ENCODE measurements around the gene FOXI1. TPM values are rescaled to one million over a fixed set of nuclear protein-coding genes. Genes with fewer than 3 reads are reported as not detected.

The FOXI1 gene
- total and polyA plus RNA-seq, 2 experiments from 2014 or later: not detected

- H3K9me2 ChIP-seq (replicated peaks; ENCODE audit: insufficient read depth): no peaks in the 10 kb centered on the region
- H3K4me1 ChIP-seq (ENCODE audit: insufficient read depth): no peaks in the 10 kb centered on the region
- H4K20me1 ChIP-seq (ENCODE audit: insufficient read depth, poor library complexity, severe bottlenecking): no peaks in the 10 kb centered on the region
- no peak overlapping the region for H3K27ac ChIP-seq
- H3K79me2 ChIP-seq: no peaks in the 10 kb centered on the region
- 93% methylated on average over 2 of the region's 2 CpGs for WGBS (ENCODE audit: low lambda C conversion rate, missing lambda C conversion rate)
- TF ChIP-seq EZH2 (IDR thresholded peaks at IDR 0.05; ENCODE audit: borderline replicate concordance): no peak
- no peak for TF ChIP-seq EZH2phosphoT487 (IDR thresholded peaks at IDR 0.05; ENCODE audit: low read depth, severe bottlenecking, unreplicated experiment)
- TF ChIP-seq CTCF (IDR thresholded peaks at IDR 0.05; ENCODE audit: poor library complexity): no peak
- no peaks in the 10 kb centered on the region for H3K9me3 ChIP-seq (ENCODE audit: low read depth)
- no peaks in the 10 kb centered on the region for H3K36me3 ChIP-seq (replicated peaks; ENCODE audit: insufficient read depth, low read depth)
- H3K4me3 ChIP-seq: no peak overlapping the region
- H2AFZ ChIP-seq: no peak overlapping the region
- H3K4me2 ChIP-seq: no peak overlapping the region
- no peak for DNase-seq (ENCODE audit: low spot score)
- no peaks in the 10 kb centered on the region for H3K27me3 ChIP-seq
Measured at GRCh38 chr5:170115925-170116324, 10.2 kb downstream of the FOXI1 start.

- Histone ChIP-seq H3K79me2 (no peaks in the 10 kb centered on the region), H4K20me1 (ENCODE audit: insufficient read depth, poor library complexity, severe bottlenecking) (no peaks in the 10 kb centered on the region), H2AFZ (no peak overlapping the region), H3K9me2 (replicated peaks; ENCODE audit: insufficient read depth) (no peaks in the 10 kb centered on the region), H3K4me1 (ENCODE audit: insufficient read depth) (no peaks in the 10 kb centered on the region), H3K4me2 (no peak overlapping the region), H3K27me3 (no peaks in the 10 kb centered on the region), H3K36me3 (replicated peaks; ENCODE audit: insufficient read depth, low read depth) (no peaks in the 10 kb centered on the region), H3K4me3 (no peak overlapping the region), H3K9me3 (ENCODE audit: low read depth) (no peaks in the 10 kb centered on the region), H3K27ac (no peak overlapping the region)
- TF ChIP-seq CTCF (IDR thresholded peaks at IDR 0.05; ENCODE audit: poor library complexity) (no peak), EZH2phosphoT487 (IDR thresholded peaks at IDR 0.05; ENCODE audit: low read depth, severe bottlenecking, unreplicated experiment) (no peak)
- WGBS (ENCODE audit: low lambda C conversion rate, missing lambda C conversion rate): 95% methylated on average over 2 of the region's 2 CpGs
- no peak for DNase-seq (ENCODE audit: low spot score)
Measured at GRCh38 chr5:170117736-170118135, 12.0 kb downstream of the FOXI1 start.

- H3K27me3 ChIP-seq: no peaks in the 10 kb centered on the region
- no peak overlapping the region for H3K4me3 ChIP-seq
- 84% methylated on average over 2 of the region's 2 CpGs for WGBS (ENCODE audit: low lambda C conversion rate, missing lambda C conversion rate)
- H3K4me1 ChIP-seq (ENCODE audit: insufficient read depth): no peaks in the 10 kb centered on the region
- no peaks in the 10 kb centered on the region for H3K36me3 ChIP-seq (replicated peaks; ENCODE audit: insufficient read depth, low read depth)
- no peak overlapping the region for H2AFZ ChIP-seq
- H4K20me1 ChIP-seq (ENCODE audit: insufficient read depth, poor library complexity, severe bottlenecking): no peaks in the 10 kb centered on the region
- H3K9me2 ChIP-seq (replicated peaks; ENCODE audit: insufficient read depth): no peaks in the 10 kb centered on the region
- no peaks in the 10 kb centered on the region for H3K79me2 ChIP-seq
- H3K9me3 ChIP-seq (ENCODE audit: low read depth): no peaks in the 10 kb centered on the region
- H3K27ac ChIP-seq: no peak overlapping the region
- no peak overlapping the region for H3K4me2 ChIP-seq
- no peak for DNase-seq (ENCODE audit: low spot score)
- TF ChIP-seq CTCF (IDR thresholded peaks at IDR 0.05; ENCODE audit: poor library complexity) (no peak), EZH2phosphoT487 (IDR thresholded peaks at IDR 0.05; ENCODE audit: low read depth, severe bottlenecking, unreplicated experiment) (no peak), EZH2 (IDR thresholded peaks at IDR 0.05; ENCODE audit: borderline replicate concordance) (no peak)
Measured at GRCh38 chr5:170120576-170120975, 14.9 kb downstream of the FOXI1 start.

- H2AFZ ChIP-seq: no peak overlapping the region
- H3K9me2 ChIP-seq (replicated peaks; ENCODE audit: insufficient read depth): no peaks in the 10 kb centered on the region
- H3K9me3 ChIP-seq (ENCODE audit: low read depth): no peaks in the 10 kb centered on the region
- no peak for DNase-seq (ENCODE audit: low spot score)
- no peaks in the 10 kb centered on the region for H3K79me2 ChIP-seq
- no peak for TF ChIP-seq CTCF (IDR thresholded peaks at IDR 0.05; ENCODE audit: poor library complexity)
- TF ChIP-seq EZH2 (IDR thresholded peaks at IDR 0.05; ENCODE audit: borderline replicate concordance): no peak
- TF ChIP-seq EZH2phosphoT487 (IDR thresholded peaks at IDR 0.05; ENCODE audit: low read depth, severe bottlenecking, unreplicated experiment): no peak
- H3K36me3 ChIP-seq (replicated peaks; ENCODE audit: insufficient read depth, low read depth): no peaks in the 10 kb centered on the region
- H4K20me1 ChIP-seq (ENCODE audit: insufficient read depth, poor library complexity, severe bottlenecking): no peaks in the 10 kb centered on the region
- no peak overlapping the region for H3K4me3 ChIP-seq
- no peak overlapping the region for H3K27ac ChIP-seq
- H3K4me2 ChIP-seq: no peak overlapping the region
- no peaks in the 10 kb centered on the region for H3K4me1 ChIP-seq (ENCODE audit: insufficient read depth)
- H3K27me3 ChIP-seq: no peaks in the 10 kb centered on the region
- WGBS (ENCODE audit: low lambda C conversion rate, missing lambda C conversion rate): 78% methylated on average over 7 of the region's 7 CpGs
Measured at GRCh38 chr5:170121321-170121720, 15.6 kb downstream of the FOXI1 start.

Data from hepatocyte (in vitro differentiated cells).